Peyer's patch (tissue), 4 donors: ENCODE data around the gene RANBP3. TPM values are rescaled to one million over a fixed set of nuclear protein-coding genes. Genes with fewer than 3 reads are reported as not detected.

ENCODE experiments used
- DNase-seq, 3 donors: peaks; one replicate each; pipeline ENCODE4 v3.0.0-alpha.2; 2017 to 2019
- H3K27ac ChIP-seq, 4 donors: fragments of 200-600 bp; sonication (generic); one replicate each; pipeline ENCODE4 v1.5.1; 2016 to 2019
- H3K27me3 ChIP-seq, 2 donors: fragments of 200-600 bp; sonication (generic); one replicate each; pipeline ENCODE4 v1.5.1; 2019
- H3K36me3 ChIP-seq, 3 donors: fragments of 200-600 bp; sonication (generic); one replicate each; pipeline ENCODE4 v1.5.1; 2016 to 2019
- H3K4me1 ChIP-seq, 4 donors: fragments of 200-600 bp; sonication (generic); one replicate each; pipeline ENCODE4 v1.5.1; 2016 to 2019
- H3K4me3 ChIP-seq, 4 donors: fragments of 200-600 bp; sonication (generic); 1 replicate in 3 of 4; 2 replicates in 1 of 4; pipeline ENCODE4 v1.5.1; 2016 to 2019; ENCODE audit warnings: mild to moderate bottlenecking in 1 of 4
- H3K9me3 ChIP-seq, 4 donors: fragments of 200-600 bp; sonication (generic); one replicate each; pipeline ENCODE4 v1.5.1; 2016 to 2019; ENCODE audit warnings: mild to moderate bottlenecking in 1 of 4
- POLR2A ChIP-seq, 2 donors: fragments of 450-650 bp; IDR thresholded peaks; one replicate each; pipeline ENCODE4 v1.5.1; 2017; ENCODE audit warnings: antibody characterized with exemption in 2 of 2, mild to moderate bottlenecking in 2 of 2, moderate library complexity in 2 of 2
- total RNA-seq, 4 donors: library from RNA; depleted of rRNA; stranded (reverse); fragments of >200 nt; gene quantifications; one replicate each; pipeline ENCODE4 v1.1.0, GENCODE V29; 2016
- TF ChIP-seq, protein P1 (sequence below), 6 experiments: fragments of 450-650 bp in 4 of 6; fragments of 200-600 bp in 2 of 6; sonication (generic) in 1 of 6; IDR thresholded peaks; one replicate each; pipeline ENCODE4 v1.5.1; 2017 to 2019; ENCODE audit warnings: antibody characterized with exemption in 6 of 6, mild to moderate bottlenecking in 3 of 6, moderate library complexity in 1 of 6

Gene RANBP3
- total RNA-seq, 4 donors from 2014 or later = 59.7 to 104 (median 91.1) TPM

DNA sequence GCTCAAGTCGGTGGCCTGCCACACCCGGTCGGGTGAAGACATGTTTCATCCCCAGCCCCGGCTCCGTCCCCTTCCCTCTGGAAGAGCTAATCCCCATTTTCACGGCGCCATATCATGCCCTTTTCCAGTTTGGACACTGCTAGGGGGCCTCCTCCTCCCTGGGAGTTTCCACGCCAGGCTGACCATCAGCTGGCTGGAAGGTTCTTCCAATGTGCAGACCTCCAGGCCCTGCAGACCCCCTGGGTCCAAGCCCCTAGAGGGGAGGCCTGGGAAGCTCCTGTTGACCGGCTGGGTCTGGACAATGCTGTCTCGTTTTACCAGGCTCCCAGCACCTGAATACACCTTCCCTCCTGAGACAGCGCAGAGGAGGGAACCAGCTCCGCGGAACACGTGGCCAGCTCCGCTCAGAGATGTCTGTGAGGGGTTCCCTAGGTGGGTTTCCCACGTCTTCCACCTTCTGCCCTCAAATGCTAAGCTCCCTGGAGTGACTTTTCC lies 44.7 kb upstream of the RANBP3 start:
- H3K4me3 ChIP-seq = no peak overlapping the region
- no peaks in the 10 kb centered on the region for H3K27me3 ChIP-seq
- H3K4me1 ChIP-seq = no peaks in the 10 kb centered on the region
- H3K9me3 ChIP-seq = no peaks in the 10 kb centered on the region
- DNase-seq = peak in 1 of 3 donors; percentile 41
- H3K27ac ChIP-seq = no peak overlapping the region
- peaks cover 0 to 14% (median 0%) of the 10 kb centered on the region in 3 donors for H3K36me3 ChIP-seq
- TF ChIP-seq POLR2A (IDR thresholded peaks at IDR 0.05) = no peak
- TF ChIP-seq, protein P1, sequence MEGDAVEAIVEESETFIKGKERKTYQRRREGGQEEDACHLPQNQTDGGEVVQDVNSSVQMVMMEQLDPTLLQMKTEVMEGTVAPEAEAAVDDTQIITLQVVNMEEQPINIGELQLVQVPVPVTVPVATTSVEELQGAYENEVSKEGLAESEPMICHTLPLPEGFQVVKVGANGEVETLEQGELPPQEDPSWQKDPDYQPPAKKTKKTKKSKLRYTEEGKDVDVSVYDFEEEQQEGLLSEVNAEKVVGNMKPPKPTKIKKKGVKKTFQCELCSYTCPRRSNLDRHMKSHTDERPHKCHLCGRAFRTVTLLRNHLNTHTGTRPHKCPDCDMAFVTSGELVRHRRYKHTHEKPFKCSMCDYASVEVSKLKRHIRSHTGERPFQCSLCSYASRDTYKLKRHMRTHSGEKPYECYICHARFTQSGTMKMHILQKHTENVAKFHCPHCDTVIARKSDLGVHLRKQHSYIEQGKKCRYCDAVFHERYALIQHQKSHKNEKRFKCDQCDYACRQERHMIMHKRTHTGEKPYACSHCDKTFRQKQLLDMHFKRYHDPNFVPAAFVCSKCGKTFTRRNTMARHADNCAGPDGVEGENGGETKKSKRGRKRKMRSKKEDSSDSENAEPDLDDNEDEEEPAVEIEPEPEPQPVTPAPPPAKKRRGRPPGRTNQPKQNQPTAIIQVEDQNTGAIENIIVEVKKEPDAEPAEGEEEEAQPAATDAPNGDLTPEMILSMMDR (IDR thresholded peaks at IDR 0.05) = no peak

DNA sequence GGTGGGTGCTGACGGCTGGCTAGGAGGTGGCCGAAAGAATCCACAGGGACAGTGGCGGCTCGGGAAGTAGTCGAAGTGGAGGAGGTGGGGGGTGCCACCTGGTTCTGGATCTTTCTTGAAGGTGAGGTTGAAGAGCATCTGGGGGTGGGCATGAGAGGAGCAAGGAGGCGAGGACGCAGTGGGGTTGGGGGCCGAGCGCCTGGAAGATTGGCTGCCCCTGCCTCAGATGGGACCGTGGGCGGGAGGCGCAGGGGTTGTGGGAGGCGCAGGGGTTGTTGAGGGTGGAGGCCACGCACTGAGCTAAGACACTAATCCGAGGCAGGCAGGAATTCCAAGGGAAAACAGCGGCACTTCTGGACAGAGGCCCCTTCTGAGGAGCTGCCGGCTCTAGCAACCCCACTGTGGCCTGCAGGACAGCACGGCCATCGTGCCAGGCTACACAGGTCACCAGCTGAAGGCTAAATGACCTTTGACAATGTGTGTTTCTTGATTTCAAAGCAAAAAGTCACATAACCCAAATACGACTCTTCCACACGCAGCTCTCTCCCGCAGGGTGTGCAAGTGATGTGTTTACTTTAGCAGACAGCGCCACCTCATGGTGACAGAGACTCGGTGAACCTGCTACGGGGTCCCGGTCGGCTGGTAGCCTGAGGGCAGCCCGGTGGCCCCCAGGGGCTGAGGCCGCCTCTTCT lies 44.1 kb upstream of the RANBP3 start:
- Histone ChIP-seq H3K27me3 (no peaks in the 10 kb centered on the region), H3K9me3 (no peaks in the 10 kb centered on the region), H3K4me3 (no peak overlapping the region), H3K4me1 (no peaks in the 10 kb centered on the region), H3K27ac (no peak overlapping the region), H3K36me3 (peaks cover 0 to 8% (median 0%) of the 10 kb centered on the region in 3 donors)
- no peak for TF ChIP-seq POLR2A (IDR thresholded peaks at IDR 0.05)
- TF ChIP-seq, protein P1 (IDR thresholded peaks at IDR 0.05) = peak; percentile 32 to 76 (median 66)
- peak; percentile 67 to 89 (median 68) for DNase-seq

DNA sequence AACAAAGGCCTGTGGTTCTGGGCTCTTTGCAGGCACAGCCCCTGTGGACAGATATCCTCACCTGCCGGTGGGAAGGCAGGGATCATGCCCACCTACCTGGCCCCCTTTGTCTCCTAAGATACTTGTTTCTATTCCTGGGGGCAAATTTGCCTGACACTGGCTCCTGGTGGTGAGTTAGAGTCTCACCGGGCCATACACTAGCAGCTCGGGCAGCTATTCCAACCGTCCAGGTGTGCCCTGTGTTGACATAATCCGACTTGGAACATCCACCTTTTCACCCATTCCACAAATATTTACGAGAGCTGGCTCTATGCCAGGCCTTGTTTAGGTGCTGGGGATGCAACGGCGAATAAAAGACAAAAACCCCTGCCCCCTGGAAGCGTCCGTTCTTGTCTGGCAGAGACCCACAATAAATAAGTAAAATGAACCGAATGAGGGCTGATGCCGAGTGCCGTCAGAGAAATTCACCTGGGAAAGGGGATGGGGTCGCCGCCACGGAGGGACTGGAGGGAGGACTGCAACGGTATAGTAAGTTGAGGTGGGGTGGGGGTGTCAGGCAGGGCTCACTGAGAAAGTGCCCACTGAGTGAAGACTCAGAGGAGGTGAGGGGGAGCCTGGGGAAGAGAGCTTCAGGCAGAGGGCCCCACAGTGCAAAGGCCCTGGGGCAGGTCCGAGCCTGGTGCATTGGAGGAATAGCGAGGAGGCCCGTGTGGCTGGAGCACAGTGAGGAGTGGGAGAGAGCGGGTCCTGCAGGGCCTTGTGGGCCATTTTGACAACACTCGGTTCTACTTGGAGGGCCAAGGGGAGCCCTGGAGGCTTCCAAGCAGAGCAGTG lies 43.2 kb upstream of the RANBP3 start:
- Histone ChIP-seq H3K27ac (no peak overlapping the region), H3K9me3 (no peaks in the 10 kb centered on the region), H3K4me3 (no peak overlapping the region), H3K36me3 (no peaks in the 10 kb centered on the region), H3K27me3 (no peaks in the 10 kb centered on the region), H3K4me1 (no peaks in the 10 kb centered on the region)
- peak in 1 of 3 donors; percentile 37 for DNase-seq
- TF ChIP-seq POLR2A (IDR thresholded peaks at IDR 0.05) = no peak
- TF ChIP-seq, protein P1 (IDR thresholded peaks at IDR 0.05) = no peak

DNA sequence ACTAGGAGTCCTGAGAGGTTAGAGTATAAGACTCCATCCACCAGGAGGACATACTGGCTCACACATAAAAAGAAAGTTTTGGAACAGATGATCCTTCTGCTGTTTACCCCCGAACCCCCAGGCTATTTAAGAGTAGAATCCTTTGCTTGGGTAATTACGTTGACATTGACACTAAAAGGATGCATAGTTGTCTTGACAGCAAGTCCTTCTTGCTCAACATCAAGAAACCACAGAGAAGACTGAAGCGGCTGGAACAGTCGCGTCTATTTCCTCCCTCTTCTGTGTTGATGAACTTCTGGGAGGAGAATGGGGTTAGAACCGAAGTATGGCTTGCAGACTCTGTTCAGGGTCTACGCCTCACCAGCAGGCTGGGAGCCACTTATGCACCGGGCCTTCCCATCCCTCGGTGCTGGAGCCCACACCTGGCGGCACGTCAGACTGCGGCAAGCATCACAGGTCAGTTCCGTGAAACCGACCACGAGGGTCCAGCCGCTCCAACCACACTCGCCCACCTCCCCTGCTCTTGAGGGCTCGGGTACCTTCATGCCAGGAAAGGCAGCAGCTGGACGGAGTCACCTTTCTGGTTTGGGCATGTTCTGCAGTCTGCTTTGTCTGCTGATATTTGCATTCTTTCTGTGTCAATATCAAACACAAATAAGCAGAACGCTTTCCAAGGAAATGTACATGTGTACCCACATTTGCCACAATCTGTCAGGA lies 42.4 kb upstream of the RANBP3 start:
- H3K9me3 ChIP-seq = no peaks in the 10 kb centered on the region

DNA sequence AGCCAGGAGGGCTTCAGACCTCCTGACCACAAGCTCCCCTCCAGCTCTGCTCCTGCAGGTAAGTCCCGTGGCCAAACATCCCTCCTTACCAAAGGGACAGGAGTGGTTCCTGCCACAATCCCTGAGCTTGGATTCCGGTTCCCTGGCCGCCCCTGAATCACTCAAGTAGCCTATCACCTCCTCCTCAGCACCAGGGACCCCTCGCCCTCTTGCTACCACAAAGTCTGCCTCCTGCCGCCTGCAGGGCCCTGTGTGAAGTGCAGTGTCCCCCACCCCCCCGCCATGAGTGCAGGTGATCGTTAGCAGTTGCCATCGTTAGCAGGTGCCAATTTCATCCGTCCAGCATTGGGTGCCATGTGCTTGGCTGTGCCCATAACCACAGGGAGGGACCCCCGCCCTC lies 40.8 kb upstream of the RANBP3 start:
- H3K36me3 ChIP-seq = peaks cover 0 to 7% (median 0%) of the 10 kb centered on the region in 3 donors
- H3K4me1 ChIP-seq = no peaks in the 10 kb centered on the region
- H3K4me3 ChIP-seq = no peak overlapping the region
- TF ChIP-seq, protein P1 (IDR thresholded peaks at IDR 0.05) = no peak
- no peak for TF ChIP-seq POLR2A (IDR thresholded peaks at IDR 0.05)
- H3K27me3 ChIP-seq = no peaks in the 10 kb centered on the region
- DNase-seq = peak in 1 of 3 donors; percentile 37
- no peaks in the 10 kb centered on the region for H3K9me3 ChIP-seq
- H3K27ac ChIP-seq = no peak overlapping the region

More for the DNA sequence above, 42.4 kb upstream of the RANBP3 start:
- peak in 1 of 3 donors; percentile 31 for DNase-seq
- H3K27me3 ChIP-seq = no peaks in the 10 kb centered on the region
- no peaks in the 10 kb centered on the region for H3K36me3 ChIP-seq
- no peak overlapping the region for H3K27ac ChIP-seq
- H3K4me1 ChIP-seq = no peaks in the 10 kb centered on the region
- no peak for TF ChIP-seq POLR2A (IDR thresholded peaks at IDR 0.05)
- TF ChIP-seq, protein P1 (IDR thresholded peaks at IDR 0.05) = no peak
- no peak overlapping the region for H3K4me3 ChIP-seq
